GM23248 (cell line): Measurements from ENCODE around the gene FAM20C.

ENCODE experiments used
- EZH2 ChIP-seq: fragments of 200-600 bp; sonication (generic); IDR thresholded peaks from 2 replicates; pipeline ENCODE4 v1.6.1; 2018; ENCODE audit warnings: antibody characterized with exemption, mild to moderate bottlenecking; ENCODE audit not compliant: insufficient read depth, poor library complexity, severe bottlenecking
- EZH2phosphoT487 ChIP-seq: fragments of 200-600 bp; sonication (generic); IDR thresholded peaks from 2 replicates; pipeline ENCODE4 v1.6.1; 2018; ENCODE audit warnings: antibody characterized with exemption, moderate library complexity, mild to moderate bottlenecking, low read depth; ENCODE audit not compliant: insufficient read depth

DNA sequence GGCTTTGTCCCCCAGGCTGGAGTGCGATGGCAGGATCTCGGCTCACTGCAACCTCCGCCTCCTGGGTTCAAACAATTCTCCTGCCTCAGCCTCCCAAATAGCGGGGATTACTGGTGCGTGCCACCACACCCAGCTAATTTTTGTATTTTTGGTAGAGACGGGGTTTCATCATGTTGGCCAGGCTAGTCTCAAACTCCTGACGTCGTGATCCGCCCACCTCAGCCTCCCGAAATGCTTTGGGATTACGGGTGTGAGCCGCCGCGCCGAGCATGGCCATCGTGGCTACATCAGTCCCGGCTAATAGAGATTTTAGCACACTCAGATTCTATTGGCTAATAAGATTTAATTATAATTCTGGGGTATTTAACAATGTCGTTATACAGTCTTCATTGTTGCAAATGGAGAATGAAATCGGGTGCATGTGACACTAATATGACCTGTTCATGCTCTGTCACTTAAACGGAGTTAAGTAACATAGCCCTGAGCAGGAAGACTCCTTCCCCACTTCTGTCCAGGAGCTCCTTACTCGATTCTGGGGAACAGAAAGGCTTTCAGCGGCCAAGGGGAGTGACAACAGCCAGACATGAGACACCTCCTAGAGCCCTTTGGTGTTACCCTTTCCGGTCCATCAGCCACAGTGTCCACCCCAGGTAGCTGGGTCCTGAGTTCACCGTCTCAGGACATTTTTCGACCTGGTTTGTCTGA lies 40.9 kb upstream of the FAM20C start:
- TF ChIP-seq EZH2phosphoT487, result no peak
- no peak for TF ChIP-seq EZH2
